Fibroblast of lung (primary cell): Measurements from ENCODE around the gene NAA25.

Experiments used
- CTCF ChIP-seq, 2 donors: IDR thresholded peaks in 1 of 2; conservative IDR thresholded peaks in 1 of 2; 1 replicate in 1 of 2; 2 replicates in 1 of 2; pipeline ENCODE4 v1.5.1; 2011 to 2012; ENCODE audit warnings: low read length in 2 of 2, control low read depth in 1 of 2, inconsistent platforms in 1 of 2, low read depth in 1 of 2, mild to moderate bottlenecking in 1 of 2
- EZH2 ChIP-seq: IDR thresholded peaks from 2 replicates; pipeline ENCODE4 v1.5.1; 2012; ENCODE audit warnings: low read length, control low read depth, mild to moderate bottlenecking; ENCODE audit errors: missing control alignments

GRCh38 chr12:112013601-112014402 is 94.8 kb downstream of the NAA25 start:
- TF ChIP-seq CTCF (conservative IDR thresholded peaks at IDR 0.05 in 1 of 2, IDR thresholded peaks at IDR 0.05 in 1 of 2; ENCODE audit: low read depth in 1 of 2, low read length in 2 of 2): no peak
- no peak for TF ChIP-seq EZH2
